Liver (tissue), 3 donors: ENCODE data around the gene RAMP3.

Experiments used
- HNF4G ChIP-seq: IDR thresholded peaks from 2 replicates; pipeline ENCODE4 v1.6.1; 2016; ENCODE audit warnings: antibody characterized with exemption
- TF ChIP-seq, protein P1 (sequence below): fragments of 150-350 bp; IDR thresholded peaks from 2 replicates; pipeline ENCODE4 v1.5.1; 2017; ENCODE audit warnings: improper control_type of control experiment, low read depth, low read length; ENCODE audit not compliant: missing input control
- donor health status: healthy.
- donor health status: healthy.

DNA sequence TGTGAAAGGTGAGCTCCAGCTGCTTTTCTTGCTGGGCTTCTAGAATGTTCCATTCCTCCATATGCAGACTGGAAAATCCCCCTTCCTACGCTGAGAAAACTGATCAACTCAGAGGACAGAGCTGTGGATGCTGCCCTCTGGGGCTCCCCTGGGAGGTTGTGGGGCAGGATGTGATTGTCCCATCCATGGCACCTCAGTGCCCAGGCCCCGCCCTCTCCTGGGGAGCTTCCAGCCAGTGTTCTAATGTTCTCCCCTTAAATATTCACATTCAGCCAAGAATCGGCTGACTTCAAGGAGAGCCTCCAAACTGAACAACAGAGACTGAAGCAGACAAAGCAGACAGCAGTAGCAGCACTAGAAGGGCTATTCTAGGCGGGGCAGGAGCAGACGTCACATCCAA lies 55.0 kb downstream of the RAMP3 start:
- TF ChIP-seq, protein P1, sequence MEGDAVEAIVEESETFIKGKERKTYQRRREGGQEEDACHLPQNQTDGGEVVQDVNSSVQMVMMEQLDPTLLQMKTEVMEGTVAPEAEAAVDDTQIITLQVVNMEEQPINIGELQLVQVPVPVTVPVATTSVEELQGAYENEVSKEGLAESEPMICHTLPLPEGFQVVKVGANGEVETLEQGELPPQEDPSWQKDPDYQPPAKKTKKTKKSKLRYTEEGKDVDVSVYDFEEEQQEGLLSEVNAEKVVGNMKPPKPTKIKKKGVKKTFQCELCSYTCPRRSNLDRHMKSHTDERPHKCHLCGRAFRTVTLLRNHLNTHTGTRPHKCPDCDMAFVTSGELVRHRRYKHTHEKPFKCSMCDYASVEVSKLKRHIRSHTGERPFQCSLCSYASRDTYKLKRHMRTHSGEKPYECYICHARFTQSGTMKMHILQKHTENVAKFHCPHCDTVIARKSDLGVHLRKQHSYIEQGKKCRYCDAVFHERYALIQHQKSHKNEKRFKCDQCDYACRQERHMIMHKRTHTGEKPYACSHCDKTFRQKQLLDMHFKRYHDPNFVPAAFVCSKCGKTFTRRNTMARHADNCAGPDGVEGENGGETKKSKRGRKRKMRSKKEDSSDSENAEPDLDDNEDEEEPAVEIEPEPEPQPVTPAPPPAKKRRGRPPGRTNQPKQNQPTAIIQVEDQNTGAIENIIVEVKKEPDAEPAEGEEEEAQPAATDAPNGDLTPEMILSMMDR = no peak
- no peak for TF ChIP-seq HNF4G
